Osteocyte (in vitro differentiated cells): ENCODE results near the gene PPP3CA. TPM values are rescaled to one million over a fixed set of nuclear protein-coding genes. Genes with fewer than 3 reads are reported as not detected.
A peak's percentile ranks its signal among the peaks of the same experiment; 100 is the strongest.
"Not testable (repeated sequence)": the region's sequence is repeated elsewhere in the genome, so short reads cannot be mapped to it uniquely, and the experiment has no call there.

Experiments
- DNase-seq: peaks from one replicate; pipeline ENCODE4 v3.0.0; 2021; ENCODE audit warnings: mixed read lengths; ENCODE audit not compliant: unreplicated experiment; ENCODE audit errors: extremely low spot score
- H3K27ac Mint-ChIP-seq: one replicate; pipeline ENCODE4 v1.8.0; 2021; ENCODE audit warnings: mild to moderate bottlenecking, mixed read lengths; ENCODE audit not compliant: unreplicated experiment
- H3K27me3 Mint-ChIP-seq: one replicate; pipeline ENCODE4 v1.8.0; 2021; ENCODE audit warnings: mixed read lengths; ENCODE audit not compliant: unreplicated experiment
- H3K36me3 Mint-ChIP-seq: one replicate; pipeline ENCODE4 v1.8.0; 2021; ENCODE audit warnings: mixed read lengths; ENCODE audit not compliant: unreplicated experiment
- H3K4me1 Mint-ChIP-seq: one replicate; pipeline ENCODE4 v1.8.0; 2021; ENCODE audit warnings: mixed read lengths; ENCODE audit not compliant: unreplicated experiment
- H3K4me3 Mint-ChIP-seq: one replicate; pipeline ENCODE4 v1.8.0; 2021; ENCODE audit warnings: mild to moderate bottlenecking, moderate library complexity, mixed read lengths; ENCODE audit not compliant: unreplicated experiment
- H3K9me3 Mint-ChIP-seq: one replicate; pipeline ENCODE4 v1.8.0; 2021; ENCODE audit warnings: mixed read lengths; ENCODE audit not compliant: unreplicated experiment
- CTCF ChIP-seq: fragments of 200-600 bp; sonication (generic); IDR thresholded peaks from 2 replicates; pipeline ENCODE4 v1.5.0; 2021; ENCODE audit warnings: antibody characterized with exemption, mild to moderate bottlenecking, moderate library complexity
- total RNA-seq: library from RNA; stranded (reverse); gene quantifications from 2 replicates; pipeline ENCODE4 v1.2.1, GENCODE V29; 2021

Gene PPP3CA
- total RNA-seq, 1 donor from 2014 or later, result 40.5 TPM

GRCh38 chr4:101103381-101104142 lies 243.8 kb downstream of the PPP3CA start:
- H3K27ac Mint-ChIP-seq, result peak overlapping the region; percentile 85
- H3K27me3 Mint-ChIP-seq, result no peaks in the 10 kb centered on the region
- H3K9me3 Mint-ChIP-seq, result no peaks in the 10 kb centered on the region
- peaks cover 10% of the 10 kb centered on the region for H3K36me3 Mint-ChIP-seq
- no peak for DNase-seq
- no peak overlapping the region for H3K4me3 Mint-ChIP-seq
- H3K4me1 Mint-ChIP-seq, result peaks cover 46% of the 10 kb centered on the region
- no peak for TF ChIP-seq CTCF

GRCh38 chr4:101102114-101102742 lies 245.1 kb downstream of the PPP3CA start:
- no peaks in the 10 kb centered on the region for H3K9me3 Mint-ChIP-seq
- TF ChIP-seq CTCF, result no peak
- peaks cover 4% of the 10 kb centered on the region for H3K36me3 Mint-ChIP-seq
- H3K27ac Mint-ChIP-seq, result peak overlapping the region; percentile 85
- DNase-seq, result peak; percentile 88
- no peak overlapping the region for H3K4me3 Mint-ChIP-seq
- peaks cover 50% of the 10 kb centered on the region for H3K4me1 Mint-ChIP-seq
- no peaks in the 10 kb centered on the region for H3K27me3 Mint-ChIP-seq

GRCh38 chr4:101101072-101101471 lies 246.3 kb downstream of the PPP3CA start:
- Mint-ChIP-seq H3K4me3 (no peak overlapping the region), H3K36me3 (peaks cover 4% of the 10 kb centered on the region), H3K27me3 (no peaks in the 10 kb centered on the region), H3K4me1 (peaks cover 45% of the 10 kb centered on the region), H3K27ac (peak overlapping the region; percentile 85), H3K9me3 (no peaks in the 10 kb centered on the region)
- TF ChIP-seq CTCF, result no peak
- no peak for DNase-seq

- Mint-ChIP-seq H3K27ac (no peak overlapping the region), H3K27me3 (no peaks in the 10 kb centered on the region), H3K36me3 (peaks cover 7% of the 10 kb centered on the region), H3K9me3 (no peaks in the 10 kb centered on the region), H3K4me1 (peaks cover 37% of the 10 kb centered on the region), H3K4me3 (no peak overlapping the region)
- no peak for TF ChIP-seq CTCF
- DNase-seq, result no peak
These were observed 248.5 kb downstream of the PPP3CA start for GRCh38 chr4:101098666-101099400.

- H3K4me1 Mint-ChIP-seq, H3K4me3 Mint-ChIP-seq, H3K27ac Mint-ChIP-seq, H3K27me3 Mint-ChIP-seq, DNase-seq, H3K9me3 Mint-ChIP-seq: not testable (repeated sequence)
- peaks cover 13% of the 10 kb centered on the region for H3K36me3 Mint-ChIP-seq
These were observed 254.7 kb downstream of the PPP3CA start for GRCh38 chr4:101092609-101093008.
